AG04450 (cell line): ENCODE results near the gene TRPV6. TPM values are rescaled to one million over a fixed set of nuclear protein-coding genes. Genes with fewer than 3 reads are reported as not detected.

Experiments
- CTCF ChIA-PET: fragments of 300-600, 350-600 bp; formaldehyde crosslinking; extraction: SDS; loops from one replicate; lab custom pipeline; 2022; ENCODE audit warnings: antibody characterized with exemption, inconsistent platforms; lab: Charles Lee
- POLR2A ChIA-PET: fragments of 350-600 bp; formaldehyde crosslinking; extraction: SDS; loops from one replicate; lab custom pipeline; 2021; ENCODE audit warnings: antibody characterized with exemption, inconsistent platforms; lab: Yijun Ruan, JAX
- DNase-seq: peaks from one replicate; pipeline ENCODE4 v3.0.0-alpha.2; 2011; ENCODE audit warnings: low read depth, low spot score
- H3K27ac ChIP-seq: one replicate; pipeline ENCODE4 v1.5.1; 2012; ENCODE audit warnings: low read depth, low read length, control low read depth
- H3K27me3 ChIP-seq: one replicate; pipeline ENCODE4 v1.6.0; 2012; ENCODE audit warnings: low read length; ENCODE audit not compliant: control insufficient read depth, insufficient read depth
- H3K4me3 ChIP-seq: 2 replicates; pipeline ENCODE4 v1.5.1; 2011; ENCODE audit warnings: mild to moderate bottlenecking, low read depth, low read length, control low read depth
- H3K9me3 ChIP-seq: 2 replicates; pipeline ENCODE4 v1.5.1; 2012; ENCODE audit warnings: low read length; ENCODE audit not compliant: control insufficient read depth, insufficient read depth
- polyA plus RNA-seq: library from polyadenylated mRNA; depleted of rRNA; stranded (reverse); fragments of >200 nt; gene quantifications from 2 replicates; pipeline ENCODE4 v1.2.3, GENCODE V29; 2011
- TF ChIP-seq, protein P1 (sequence below): IDR thresholded peaks from 2 replicates; pipeline ENCODE4 v1.5.1; 2011; ENCODE audit warnings: low read depth, low read length, control low read depth, inconsistent platforms

Gene TRPV6
- polyA plus RNA-seq, 1 experiment = not detected

DNA sequence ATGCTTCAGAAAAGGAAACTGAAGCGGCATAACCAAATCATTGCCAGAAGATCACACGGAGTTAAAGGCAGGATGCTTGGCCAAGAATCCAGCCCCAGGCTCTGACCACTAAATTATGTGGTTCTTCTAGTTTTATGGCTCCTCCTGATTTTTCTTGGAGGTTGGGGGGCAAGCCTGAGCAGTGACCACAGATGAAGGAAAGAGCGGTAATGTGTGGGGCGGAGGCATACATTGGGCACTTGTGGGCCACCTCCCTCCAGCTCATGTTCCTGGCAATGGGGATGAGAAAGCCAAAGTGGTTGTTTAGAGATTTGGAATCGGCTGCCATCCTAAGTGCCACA lies 3.2 kb downstream of the TRPV6 start:
- Histone ChIP-seq H3K27me3 (no peaks in the 10 kb centered on the region), H3K4me3 (no peak overlapping the region), H3K9me3 (peaks cover 8% of the 10 kb centered on the region; the same call in 1 of the 2 replicates), H3K27ac (no peak overlapping the region)
- ChIA-PET CTCF (no interaction called here), POLR2A (no interaction called here)
- DNase-seq = no peak
- TF ChIP-seq, protein P1, sequence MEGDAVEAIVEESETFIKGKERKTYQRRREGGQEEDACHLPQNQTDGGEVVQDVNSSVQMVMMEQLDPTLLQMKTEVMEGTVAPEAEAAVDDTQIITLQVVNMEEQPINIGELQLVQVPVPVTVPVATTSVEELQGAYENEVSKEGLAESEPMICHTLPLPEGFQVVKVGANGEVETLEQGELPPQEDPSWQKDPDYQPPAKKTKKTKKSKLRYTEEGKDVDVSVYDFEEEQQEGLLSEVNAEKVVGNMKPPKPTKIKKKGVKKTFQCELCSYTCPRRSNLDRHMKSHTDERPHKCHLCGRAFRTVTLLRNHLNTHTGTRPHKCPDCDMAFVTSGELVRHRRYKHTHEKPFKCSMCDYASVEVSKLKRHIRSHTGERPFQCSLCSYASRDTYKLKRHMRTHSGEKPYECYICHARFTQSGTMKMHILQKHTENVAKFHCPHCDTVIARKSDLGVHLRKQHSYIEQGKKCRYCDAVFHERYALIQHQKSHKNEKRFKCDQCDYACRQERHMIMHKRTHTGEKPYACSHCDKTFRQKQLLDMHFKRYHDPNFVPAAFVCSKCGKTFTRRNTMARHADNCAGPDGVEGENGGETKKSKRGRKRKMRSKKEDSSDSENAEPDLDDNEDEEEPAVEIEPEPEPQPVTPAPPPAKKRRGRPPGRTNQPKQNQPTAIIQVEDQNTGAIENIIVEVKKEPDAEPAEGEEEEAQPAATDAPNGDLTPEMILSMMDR = no peak

DNA sequence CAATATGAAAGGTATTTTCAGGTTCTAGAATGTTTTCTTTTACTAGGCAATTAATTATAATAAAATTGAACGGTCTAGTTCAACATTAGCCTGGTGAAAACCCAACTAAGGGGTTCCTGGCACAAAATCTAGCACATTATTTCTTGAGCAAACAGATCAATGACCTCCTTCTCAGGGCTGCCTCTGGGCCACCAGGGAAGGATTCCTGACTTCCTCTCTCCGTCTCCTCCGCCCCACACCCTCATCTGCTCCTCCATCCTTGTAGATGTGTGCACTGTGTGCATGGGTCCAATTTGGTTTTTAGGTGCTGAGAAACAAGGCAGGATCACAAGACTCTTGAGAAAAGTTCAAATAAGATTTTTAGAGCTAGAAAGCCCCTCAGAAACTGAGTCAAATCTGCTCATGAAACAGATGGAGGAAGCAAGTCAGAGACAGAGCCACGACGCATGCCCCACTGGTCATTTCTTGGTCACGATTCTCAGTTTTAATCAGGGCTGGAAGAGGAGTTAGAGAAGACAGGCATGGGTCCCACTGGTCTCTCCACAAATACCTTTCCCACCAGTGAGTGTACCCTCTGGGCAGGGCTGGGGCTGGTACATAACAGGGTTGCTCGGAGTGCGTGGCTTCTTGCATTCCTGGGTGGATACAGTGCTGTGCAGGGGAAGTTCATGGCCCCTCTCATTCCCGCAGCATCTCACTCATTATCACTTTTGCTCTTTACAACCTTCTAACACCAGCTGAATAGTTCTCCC lies 3.8 kb downstream of the TRPV6 start:
- TF ChIP-seq, protein P1 = no peak
- ChIA-PET POLR2A (no interaction called here), CTCF (interaction anchor here (0.8 to 1.2 kb wide), 3 partner anchors 15 to 333 kb away, joined by 3 to 5 read pairs (median 3); no protein-coding TSS in a partner anchor)
- H3K4me3 ChIP-seq = no peak overlapping the region
- DNase-seq = no peak
- H3K9me3 ChIP-seq = peaks cover 12% of the 10 kb centered on the region; the same call in 1 of the 2 replicates
- no peak overlapping the region for H3K27ac ChIP-seq
- H3K27me3 ChIP-seq = no peaks in the 10 kb centered on the region

DNA sequence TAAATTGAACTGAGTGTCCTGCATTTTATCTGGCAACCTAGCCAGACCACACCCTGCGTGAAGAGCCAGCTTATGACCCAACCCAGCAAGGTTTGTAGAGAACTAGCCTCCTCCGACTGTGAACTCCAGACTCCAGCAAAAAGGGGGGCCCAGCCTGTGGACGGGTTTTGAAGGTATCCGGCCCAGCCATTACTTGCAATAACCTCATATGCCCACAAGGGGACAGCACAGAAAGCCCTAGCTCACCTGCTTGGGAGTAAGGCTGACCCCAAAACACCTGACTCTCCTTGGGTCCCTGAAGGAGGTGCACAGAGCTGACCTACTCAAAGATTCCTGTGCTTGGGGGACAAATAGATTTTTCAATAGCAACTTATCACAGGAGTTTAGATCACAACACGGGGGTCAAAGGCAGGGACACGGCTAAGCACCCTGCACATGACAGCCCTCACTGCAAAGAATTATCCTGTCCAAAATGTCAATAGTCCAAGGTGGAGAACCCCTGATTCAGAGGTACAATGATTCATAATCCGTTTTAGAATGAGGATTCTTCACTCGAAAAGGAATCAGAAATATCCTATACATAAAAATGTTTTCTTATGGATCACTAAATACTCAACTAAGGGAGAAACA lies 4.6 kb downstream of the TRPV6 start:
- Histone ChIP-seq H3K27me3 (no peaks in the 10 kb centered on the region), H3K9me3 (peaks cover 12% of the 10 kb centered on the region; the same call in 1 of the 2 replicates), H3K4me3 (no peak overlapping the region), H3K27ac (no peak overlapping the region)
- DNase-seq = no peak
- CTCF ChIA-PET = interaction anchor here (0.8 to 1.2 kb wide), 3 partner anchors 14 to 333 kb away, joined by 3 to 5 read pairs (median 3); no protein-coding TSS in a partner anchor
- POLR2A ChIA-PET = no interaction called here
- TF ChIP-seq, protein P1 = peak; percentile 48

DNA sequence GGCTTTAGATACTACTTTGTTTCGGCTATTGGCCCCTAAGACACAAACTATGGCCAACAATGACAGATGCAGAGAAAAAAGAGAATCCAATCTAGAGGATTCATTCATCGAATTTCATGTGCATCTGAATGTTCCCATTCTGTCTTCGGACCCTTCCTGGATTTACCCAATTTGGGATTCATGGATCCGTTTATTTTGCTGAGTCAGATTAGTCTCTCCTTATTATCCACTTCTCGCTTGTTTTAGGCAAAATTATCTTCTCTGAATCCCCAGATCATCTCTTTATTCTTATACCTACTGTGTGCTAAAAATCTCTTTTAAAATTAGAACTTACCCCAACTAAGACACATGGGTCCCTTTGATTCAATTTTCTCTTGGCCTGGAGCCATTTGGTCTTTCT lies 6.5 kb downstream of the TRPV6 start:
- peaks cover 4% of the 10 kb centered on the region; the same call in 1 of the 2 replicates for H3K9me3 ChIP-seq
- no peak overlapping the region for H3K4me3 ChIP-seq
- no peak for DNase-seq
- POLR2A ChIA-PET = no interaction called here
- CTCF ChIA-PET = interaction anchor here (0.8 to 1.4 kb wide), 3 partner anchors 25 to 248 kb away, joined by 3 to 4 read pairs (median 3); no protein-coding TSS in a partner anchor
- no peak overlapping the region for H3K27ac ChIP-seq
- no peaks in the 10 kb centered on the region for H3K27me3 ChIP-seq
- TF ChIP-seq, protein P1 = no peak

DNA sequence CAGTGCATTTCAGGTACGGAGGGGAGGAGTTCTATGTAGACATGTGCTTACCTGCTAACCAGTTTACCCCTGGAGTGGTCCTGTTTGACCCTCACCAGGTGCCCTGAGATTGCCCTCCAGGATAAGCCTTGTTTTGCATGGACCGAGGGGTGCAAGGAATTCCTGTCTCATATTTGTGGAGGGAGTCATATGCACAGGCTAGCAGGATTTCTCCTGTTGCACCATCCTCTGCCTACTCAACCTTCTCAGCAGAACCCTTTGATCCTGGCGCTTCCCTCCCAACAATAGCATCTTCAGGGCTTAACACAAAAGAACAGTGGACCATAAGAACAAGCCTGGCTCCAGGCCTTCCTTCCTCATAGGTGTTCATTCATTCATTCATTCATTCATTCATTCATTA lies 7.2 kb downstream of the TRPV6 start:
- DNase-seq = no peak
- no peak overlapping the region for H3K4me3 ChIP-seq
- TF ChIP-seq, protein P1 = no peak
- no peaks in the 10 kb centered on the region for H3K27me3 ChIP-seq
- POLR2A ChIA-PET = no interaction called here
- CTCF ChIA-PET = no interaction called here
- peaks cover 7% of the 10 kb centered on the region; the same call in 1 of the 2 replicates for H3K9me3 ChIP-seq
- H3K27ac ChIP-seq = no peak overlapping the region
